Mucosa of descending colon (tissue), 3 donors: Measurements from ENCODE around the gene LUC7L. TPM values are rescaled to one million over a fixed set of nuclear protein-coding genes. Genes with fewer than 3 reads are reported as not detected.
A peak's percentile ranks its signal among the peaks of the same experiment; 100 is the strongest.

Source experiments
- ATAC-seq: fragments of 200-7000 bp; cut with Tn5 transposase; one replicate; pipeline ENCODE4 v1.9.1; 2020; ENCODE audit warnings: mild to moderate bottlenecking, moderate library complexity
- DNase-seq, 3 donors: peaks; one replicate each; pipeline ENCODE4 v3.0.0-alpha.2; 2020
- H3K36me3 ChIP-seq: fragments of 200-600 bp; one replicate; pipeline ENCODE4 v1.8.0; 2021; ENCODE audit warnings: low read depth, mild to moderate bottlenecking
- H3K4me1 ChIP-seq: fragments of 200-600 bp; one replicate; pipeline ENCODE4 v1.8.0; 2021; ENCODE audit warnings: low read depth, mild to moderate bottlenecking
- H3K4me3 ChIP-seq: fragments of 200-600 bp; one replicate; pipeline ENCODE4 v1.8.0; 2021; ENCODE audit warnings: mild to moderate bottlenecking
- H3K9me3 ChIP-seq: fragments of 200-600 bp; one replicate; pipeline ENCODE4 v1.8.0; 2021; ENCODE audit warnings: mild to moderate bottlenecking
- intact Hi-C, 2 donors: fragments of 100-400 bp; cut with DNase I in 1 of 2; cut with micrococcal nuclease in 1 of 2; formaldehyde crosslinking; loops; one replicate each; pipeline versions ENCODE4 v1.11.0 to v1.11.1; 2022; cut with DNase I, micrococcal nuclease
- long read RNA-seq, 2 donors: library from polyadenylated mRNA; unstranded; transcript quantifications; one replicate each; pipeline ENCODE4 v2.0.0, GENCODE V29; 2019 to 2021
- total RNA-seq, 3 donors: library from RNA; stranded (reverse); fragmentation: NEBNext Ultra II Directional in 2 of 3; extraction: Animal tissue kit (Norgen Biotek cat#: 25700) in 2 of 3; gene quantifications; one replicate each; pipeline versions ENCODE4 v1.2.1 to v1.2.4, GENCODE V29; 2021 to 2023
- TF ChIP-seq, protein P1 (sequence below): fragments of 200-600 bp; IDR thresholded peaks from one replicate; pipeline ENCODE4 v1.8.0; 2022; ENCODE audit warnings: antibody characterized with exemption, mild to moderate bottlenecking
- donor health status: DM: no; HTN: no; CAD: no; lungs with moderate emphysema.
- donor health status: DM: no; HTN: no; CAD: no.
- donor health status: DM: no; HTN: yes; CAD: no.

The LUC7L gene
- 10 to 100 TPM; 47.8 to 86.8 (median 67.2) TPM for total RNA-seq
- long read RNA-seq, donor 1, transcript LUC7L-201 (10 exons, 1,456 nt): major isoform, 9 of 37 reads
- long read RNA-seq, donor 1, partial matches to known transcripts: 8 of 37 reads
- long read RNA-seq, donor 1, other reads (novel, unspliced or antisense): 16 of 37 reads
- long read RNA-seq, donor 2, partial matches to known transcripts: 5 of 19 reads
- long read RNA-seq, donor 2, other reads (novel, unspliced or antisense): 4 of 19 reads

DNA sequence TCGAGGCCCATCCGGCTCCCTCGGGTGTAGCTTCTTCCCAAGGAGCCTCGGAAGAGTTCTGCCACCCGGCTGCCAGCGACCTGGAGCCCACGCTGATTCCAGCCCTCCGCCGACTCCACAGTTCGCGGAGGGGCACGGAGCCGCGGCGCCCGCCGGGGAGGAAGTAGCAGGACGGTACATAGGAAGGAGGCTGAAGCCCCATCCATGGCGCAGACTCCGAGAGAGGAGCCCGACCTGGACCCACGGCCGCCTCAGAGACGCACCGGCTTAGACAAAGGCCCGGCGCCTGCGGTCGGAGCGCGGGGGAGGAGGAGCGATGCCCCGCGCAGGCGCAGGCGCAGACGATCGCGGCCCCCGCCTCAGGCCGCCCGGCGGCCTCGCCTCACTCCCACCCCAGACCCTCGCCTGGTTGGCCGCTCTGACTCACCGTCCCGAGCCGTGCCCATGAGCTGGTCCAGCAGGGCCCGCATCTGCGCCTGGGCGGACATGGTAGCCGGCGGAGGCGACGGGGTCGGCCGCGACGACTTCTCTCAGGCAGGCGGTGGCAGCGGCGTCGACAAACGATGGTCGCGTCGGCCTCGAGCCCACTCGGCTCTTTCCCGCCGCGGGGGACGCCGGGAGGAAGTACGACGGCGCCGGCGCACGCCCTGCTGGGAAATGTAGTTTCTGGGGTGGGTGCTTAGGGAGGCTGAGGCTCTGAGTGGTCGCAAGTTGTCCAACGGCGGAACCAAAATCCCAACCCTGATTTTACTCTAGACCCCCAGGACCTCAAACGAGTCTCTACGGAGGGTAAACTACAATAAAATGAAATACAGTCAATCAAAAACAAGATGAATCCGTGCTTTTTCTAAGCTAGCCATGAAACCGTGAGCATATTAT is at the start of gene LUC7L:
LUC7L (minus strand) TSS at position 598 of the 879 bp plus-strand sequence; CDS start at position 488, 110 bp downstream.
- DNase-seq: peak; percentile 90 to 91 (median 91)
- peak within 1 kb of the TSS; percentile 57 for H3K4me3 ChIP-seq
- no peaks in the 10 kb centered on the region for H3K9me3 ChIP-seq
- H3K4me1 ChIP-seq: peaks cover 11% of the 10 kb centered on the region
- intact Hi-C loops: no loop called here
- peak; percentile 95 for ATAC-seq
- TF ChIP-seq, protein P1, sequence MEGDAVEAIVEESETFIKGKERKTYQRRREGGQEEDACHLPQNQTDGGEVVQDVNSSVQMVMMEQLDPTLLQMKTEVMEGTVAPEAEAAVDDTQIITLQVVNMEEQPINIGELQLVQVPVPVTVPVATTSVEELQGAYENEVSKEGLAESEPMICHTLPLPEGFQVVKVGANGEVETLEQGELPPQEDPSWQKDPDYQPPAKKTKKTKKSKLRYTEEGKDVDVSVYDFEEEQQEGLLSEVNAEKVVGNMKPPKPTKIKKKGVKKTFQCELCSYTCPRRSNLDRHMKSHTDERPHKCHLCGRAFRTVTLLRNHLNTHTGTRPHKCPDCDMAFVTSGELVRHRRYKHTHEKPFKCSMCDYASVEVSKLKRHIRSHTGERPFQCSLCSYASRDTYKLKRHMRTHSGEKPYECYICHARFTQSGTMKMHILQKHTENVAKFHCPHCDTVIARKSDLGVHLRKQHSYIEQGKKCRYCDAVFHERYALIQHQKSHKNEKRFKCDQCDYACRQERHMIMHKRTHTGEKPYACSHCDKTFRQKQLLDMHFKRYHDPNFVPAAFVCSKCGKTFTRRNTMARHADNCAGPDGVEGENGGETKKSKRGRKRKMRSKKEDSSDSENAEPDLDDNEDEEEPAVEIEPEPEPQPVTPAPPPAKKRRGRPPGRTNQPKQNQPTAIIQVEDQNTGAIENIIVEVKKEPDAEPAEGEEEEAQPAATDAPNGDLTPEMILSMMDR: no peak
- no peaks in the 10 kb centered on the region for H3K36me3 ChIP-seq

GRCh38 chr16:278863-279366 is 49.7 kb upstream of the LUC7L start:
- H3K36me3 ChIP-seq: no peaks in the 10 kb centered on the region
- no peaks in the 10 kb centered on the region for H3K9me3 ChIP-seq
- ATAC-seq: peak; percentile 58
- intact Hi-C loops: no loop called here
- H3K4me3 ChIP-seq: no peak overlapping the region
- peaks cover 23% of the 10 kb centered on the region for H3K4me1 ChIP-seq
- TF ChIP-seq, protein P1: no peak
- no peak for DNase-seq

GRCh38 chr16:276426-277077 is 47.3 kb upstream of the LUC7L start:
- no peak overlapping the region for H3K4me3 ChIP-seq
- TF ChIP-seq, protein P1: no peak
- DNase-seq (no peak), ATAC-seq (no peak)
- no peaks in the 10 kb centered on the region for H3K36me3 ChIP-seq
- peaks cover 29% of the 10 kb centered on the region for H3K4me1 ChIP-seq
- no peaks in the 10 kb centered on the region for H3K9me3 ChIP-seq
- intact Hi-C loops: no loop called here

GRCh38 chr16:275786-276232 is 46.6 kb upstream of the LUC7L start, which contains the start of gene RGS11:
RGS11 (minus strand) TSS chr16:275944; CDS start chr16:275911, 33 bp downstream.
- DNase-seq (no peak), ATAC-seq (peak; percentile 39)
- H3K4me3 ChIP-seq: no peak within 1 kb of the TSS
- H3K9me3 ChIP-seq: no peaks in the 10 kb centered on the region
- TF ChIP-seq, protein P1: no peak
- peaks cover 21% of the 10 kb centered on the region for H3K4me1 ChIP-seq
- H3K36me3 ChIP-seq: no peaks in the 10 kb centered on the region
- intact Hi-C loops: no loop called here

- Histone ChIP-seq H3K4me3 (no peak overlapping the region), H3K4me1 (peaks cover 18% of the 10 kb centered on the region), H3K36me3 (no peaks in the 10 kb centered on the region), H3K9me3 (no peaks in the 10 kb centered on the region)
- DNase-seq (no peak), ATAC-seq (peak; percentile 34)
- TF ChIP-seq, protein P1: no peak
- intact Hi-C loops: no loop called here
Observed at GRCh38 chr16:275041-275641, 45.9 kb upstream of the LUC7L start.
